ENCODE results near the gene GALNT2. TPM values are rescaled to one million over a fixed set of nuclear protein-coding genes. Genes with fewer than 3 reads are reported as not detected.

The GALNT2 gene
- total and polyA plus RNA-seq, 10 donors = 7.9 to 44.8 (median 36.9) TPM

- no peak for DNase-seq
- TF ChIP-seq POLR2A (IDR thresholded peaks at IDR 0.05) (no peak), CTCF (IDR thresholded peaks at IDR 0.05 in 8 of 11, conservative IDR thresholded peaks at IDR 0.05 in 3 of 11) (no peak), POLR2AphosphoS5 (IDR thresholded peaks at IDR 0.05) (no peak)
- WGBS, 5 donors = 89 to 94% (median 90%) methylated on average over 6 of the region's 6 CpGs
- Histone ChIP-seq H3K4me3 (no peak overlapping the region), H3K27ac (no peak overlapping the region), H3K4me1 (peaks cover 0 to 43% (median 23%) of the 10 kb centered on the region in 6 donors), H3K27me3 (replicated peaks in 1 of 7) (no peaks in the 10 kb centered on the region), H3K36me3 (no peaks in the 10 kb centered on the region), H3K9me3 (no peaks in the 10 kb centered on the region)
- intact Hi-C loops (cut with DNase I; ENCODE audit: low total_unique reads) = loop anchor here (10.0 kb wide), 1 partner anchor 502 kb away; no protein-coding TSS in a partner anchor
These were observed 99.5 kb downstream of the GALNT2 start for GRCh38 chr1:230166366-230167132.

GRCh38 chr1:230167419-230167852 is 100.4 kb downstream of the GALNT2 start:
- intact Hi-C loops (cut with DNase I; ENCODE audit: low total_unique reads) = loop anchor here (10.0 kb wide), 1 partner anchor 503 kb away; no protein-coding TSS in a partner anchor
- Histone ChIP-seq H3K27me3 (replicated peaks in 1 of 7) (no peaks in the 10 kb centered on the region), H3K4me3 (no peak overlapping the region), H3K9me3 (no peaks in the 10 kb centered on the region), H3K27ac (no peak overlapping the region), H3K4me1 (peaks cover 0 to 42% (median 23%) of the 10 kb centered on the region in 6 donors), H3K36me3 (no peaks in the 10 kb centered on the region)
- WGBS, 5 donors = 62 to 76% (median 64%) methylated on average over 12 of the region's 12 CpGs
- no peak for DNase-seq
- TF ChIP-seq POLR2AphosphoS5 (IDR thresholded peaks at IDR 0.05) (no peak), POLR2A (IDR thresholded peaks at IDR 0.05) (no peak), CTCF (IDR thresholded peaks at IDR 0.05 in 8 of 11, conservative IDR thresholded peaks at IDR 0.05 in 3 of 11) (peak; percentile 57 to 91 (median 85))

GRCh38 chr1:230169454-230170152 is 102.6 kb downstream of the GALNT2 start:
- Histone ChIP-seq H3K27me3 (replicated peaks in 1 of 7) (no peaks in the 10 kb centered on the region), H3K27ac (peak overlapping the region in 7 of 8 donors; percentile 39 to 74 (median 66)), H3K4me3 (peak overlapping the region in 2 of 8 donors; percentile 28 to 51), H3K4me1 (peaks cover 0 to 42% (median 24%) of the 10 kb centered on the region in 6 donors), H3K36me3 (no peaks in the 10 kb centered on the region), H3K9me3 (no peaks in the 10 kb centered on the region)
- TF ChIP-seq CTCF (IDR thresholded peaks at IDR 0.05 in 8 of 11, conservative IDR thresholded peaks at IDR 0.05 in 3 of 11) (no peak), POLR2A (IDR thresholded peaks at IDR 0.05) (no peak), POLR2AphosphoS5 (IDR thresholded peaks at IDR 0.05) (no peak)
- intact Hi-C loops (cut with DNase I; ENCODE audit: low total_unique reads) = loop anchor here (10.0 kb wide), 1 partner anchor 505 kb away; no protein-coding TSS in a partner anchor
- DNase-seq = no peak
- 52 to 66% (median 59%) methylated on average over 8 of the region's 8 CpGs for WGBS, 5 donors

GRCh38 chr1:230170153-230170547 is 103.1 kb downstream of the GALNT2 start:
- H3K4me1 ChIP-seq = peaks cover 0 to 48% (median 30%) of the 10 kb centered on the region in 6 donors
- intact Hi-C loops (cut with DNase I; ENCODE audit: low total_unique reads) = no loop called here
- WGBS, 5 donors = 62 to 75% (median 68%) methylated on average over 1 of the region's 1 CpG
- H3K27me3 ChIP-seq (replicated peaks in 1 of 7) = no peaks in the 10 kb centered on the region
- peak overlapping the region in 7 of 8 donors; percentile 39 to 74 (median 66) for H3K27ac ChIP-seq
- no peak for DNase-seq
- H3K4me3 ChIP-seq = peak overlapping the region in 2 of 8 donors; percentile 28 to 51
- TF ChIP-seq POLR2A (IDR thresholded peaks at IDR 0.05) = no peak
- no peak for TF ChIP-seq CTCF (IDR thresholded peaks at IDR 0.05 in 8 of 11, conservative IDR thresholded peaks at IDR 0.05 in 3 of 11)
- H3K9me3 ChIP-seq = no peaks in the 10 kb centered on the region
- no peaks in the 10 kb centered on the region for H3K36me3 ChIP-seq

Data from spleen (tissue), 11 donors.